Stimulated activated CD4-positive, alpha-beta T cell treated with anti-CD3 and anti-CD28 coated beads, TNF-alpha, amount 100 ng/mL, for 48 hours (primary cell): Measurements from ENCODE around the gene FMN1.

ENCODE experiments used
- DNase-seq, 3 donors: peaks; one replicate each; pipeline ENCODE4 v3.0.0-alpha.2; 2020; ENCODE audit warnings: low read depth in 3 of 3

The FMN1 gene

GRCh38 chr15:33198541-33198940, 4.0 kb upstream of the FMN1 start:
- no peak for DNase-seq

GRCh38 chr15:33197636-33198035, 3.1 kb upstream of the FMN1 start:
- no peak for DNase-seq

DNA sequence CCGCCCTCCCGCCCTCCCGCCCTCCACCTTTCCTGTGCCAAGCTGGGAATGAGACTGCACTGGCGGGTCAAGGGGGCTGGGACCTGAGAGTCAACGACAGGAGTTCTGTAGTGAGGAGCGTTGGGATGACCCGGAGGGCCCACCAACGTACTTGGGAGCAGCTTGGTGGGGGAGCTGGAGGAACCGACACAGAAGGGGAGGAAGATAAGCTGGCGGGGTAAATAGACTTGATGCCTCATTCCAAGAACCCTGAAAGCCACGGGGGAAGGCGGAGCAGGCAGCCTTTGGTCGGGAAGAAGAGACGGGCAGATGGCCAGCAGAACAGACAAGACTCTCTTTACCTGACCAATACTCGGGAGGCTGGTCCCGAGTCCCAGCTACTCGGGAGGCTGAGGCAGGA, 277 bp downstream of the FMN1 start:
- DNase-seq, result no peak

DNA sequence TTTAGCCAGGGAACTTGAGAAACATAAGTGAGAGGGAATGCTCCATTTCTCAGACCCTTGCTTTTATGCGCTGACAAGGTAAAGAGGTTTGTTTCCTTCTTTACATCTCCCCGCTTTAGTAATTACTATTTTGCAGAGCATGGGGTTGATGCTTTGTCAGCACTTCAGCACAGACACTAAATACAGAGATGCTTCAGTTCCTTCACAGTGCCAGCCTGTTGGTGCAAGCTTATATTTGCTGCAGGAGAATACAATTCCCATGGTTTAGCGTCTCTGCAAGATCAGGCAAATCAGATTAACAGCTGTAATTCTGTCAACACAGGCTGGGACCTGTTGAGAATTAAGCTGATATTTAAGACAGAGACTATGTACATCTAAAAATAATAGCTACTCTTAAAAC, 2.9 kb downstream of the FMN1 start:
- no peak for DNase-seq

- peak in 2 of 3 donors; percentile 16 to 19 for DNase-seq
These were observed 4.0 kb downstream of the FMN1 start for GRCh38 chr15:33190539-33190938.

DNA sequence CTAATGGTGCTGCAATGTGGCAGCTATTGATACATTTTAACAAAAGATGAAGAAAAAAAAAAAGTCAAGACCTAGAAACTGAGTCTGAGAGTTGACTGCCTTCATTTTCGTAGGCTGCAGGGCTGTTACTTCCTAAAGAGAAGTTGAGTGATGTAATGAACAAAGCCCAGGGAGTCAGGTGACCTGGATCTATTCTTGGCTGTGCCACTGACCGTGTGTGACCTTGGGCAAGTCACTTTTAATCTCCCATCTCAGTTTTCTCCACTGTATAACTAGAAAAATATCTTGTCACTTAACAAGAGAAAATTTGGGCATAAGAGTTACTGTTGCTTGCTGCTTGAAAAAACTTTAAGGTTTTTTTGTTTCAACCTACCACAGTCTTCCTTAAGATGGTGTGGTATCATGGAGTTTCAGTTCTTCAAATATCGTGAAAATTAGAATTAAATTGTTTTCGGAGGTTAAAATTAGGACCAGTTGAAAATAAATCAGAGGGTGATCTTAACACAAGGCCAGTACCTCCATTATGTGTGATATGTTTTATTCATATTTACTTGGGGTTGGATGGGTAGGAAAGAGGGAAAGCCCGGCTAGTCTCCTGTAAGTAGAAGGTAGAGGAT, 5.8 kb downstream of the FMN1 start:
- DNase-seq, result no peak

DNA sequence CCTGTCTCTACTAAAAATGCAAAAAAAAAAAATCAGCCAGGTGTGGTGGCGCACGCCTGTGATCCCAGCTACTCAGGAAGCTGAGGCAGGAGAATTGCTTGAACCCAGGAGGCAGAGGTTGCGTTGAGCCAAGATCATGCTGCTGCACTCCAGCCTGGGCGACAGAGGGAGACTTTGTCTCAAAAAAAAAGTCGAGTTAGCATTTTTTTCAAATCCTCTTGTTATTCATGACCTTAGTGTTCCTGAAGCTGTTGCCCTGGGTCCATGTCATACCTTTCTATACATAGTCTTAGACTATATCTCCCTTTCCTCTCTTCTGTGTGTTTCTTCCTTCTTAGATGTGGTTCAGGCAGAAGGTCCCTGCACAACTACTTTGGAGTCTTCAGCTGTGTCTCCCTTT, 6.4 kb downstream of the FMN1 start:
- no peak for DNase-seq

DNA sequence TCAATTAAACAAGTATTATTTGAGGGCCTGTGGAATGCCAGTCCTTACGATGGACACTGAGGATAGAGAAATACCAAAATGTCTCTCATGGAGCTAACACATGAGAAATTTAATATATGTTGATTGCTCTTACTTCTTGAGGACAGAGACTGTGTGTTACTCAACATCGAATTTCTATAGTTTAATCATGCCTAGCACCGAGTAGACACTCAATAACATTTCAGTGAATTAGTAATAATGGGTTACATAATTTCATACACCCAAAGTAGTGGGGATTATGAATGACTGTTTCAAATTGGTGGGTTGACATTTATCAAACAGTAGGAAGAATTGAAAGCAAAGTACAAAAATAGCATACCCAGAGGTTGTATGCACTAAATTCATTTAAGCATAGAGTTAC, 11.2 kb downstream of the FMN1 start:
- no peak for DNase-seq

DNA sequence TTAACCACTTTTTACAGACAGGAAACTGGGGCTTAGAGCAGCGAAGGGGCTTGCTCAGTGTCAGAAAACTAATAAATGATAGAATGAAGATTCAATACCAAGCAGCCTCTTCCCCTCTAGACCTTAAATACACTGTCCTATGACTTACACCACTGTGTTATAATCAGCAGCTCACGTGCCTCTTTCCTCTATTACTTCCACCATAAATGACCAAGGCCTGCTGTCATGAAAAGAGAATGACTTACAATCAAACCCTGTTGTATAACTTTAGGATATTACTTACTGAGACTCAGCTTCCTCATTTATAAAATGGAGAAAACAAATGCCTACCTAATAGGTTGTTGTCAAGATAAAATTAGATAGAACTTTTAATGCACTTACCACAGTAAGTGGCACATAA, 11.6 kb downstream of the FMN1 start:
- no peak for DNase-seq

GRCh38 chr15:33182278-33182905, 12.1 kb downstream of the FMN1 start:
- no peak for DNase-seq

DNA sequence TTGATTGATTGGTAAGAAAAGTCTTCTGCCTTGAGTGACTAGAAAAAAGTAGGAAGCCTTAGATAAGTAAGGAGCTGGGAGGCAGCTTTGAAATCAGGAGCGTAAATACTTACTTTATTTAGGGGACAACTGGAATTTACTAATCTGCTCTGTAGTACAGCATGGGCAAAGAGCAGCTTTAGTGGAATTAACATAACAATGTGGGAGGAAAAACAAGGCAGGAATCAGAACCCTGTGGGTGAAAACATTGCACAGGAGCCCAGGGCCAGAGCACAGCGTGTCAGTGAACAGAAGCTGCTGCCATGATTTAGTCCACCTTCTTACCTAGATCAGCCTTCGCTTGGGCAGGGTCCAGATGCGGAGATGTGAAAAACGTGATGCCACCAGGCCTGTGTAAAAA, 14.6 kb downstream of the FMN1 start:
- DNase-seq, result no peak

- no peak for DNase-seq
These were observed 23.3 kb downstream of the FMN1 start for GRCh38 chr15:33171202-33171601.

DNA sequence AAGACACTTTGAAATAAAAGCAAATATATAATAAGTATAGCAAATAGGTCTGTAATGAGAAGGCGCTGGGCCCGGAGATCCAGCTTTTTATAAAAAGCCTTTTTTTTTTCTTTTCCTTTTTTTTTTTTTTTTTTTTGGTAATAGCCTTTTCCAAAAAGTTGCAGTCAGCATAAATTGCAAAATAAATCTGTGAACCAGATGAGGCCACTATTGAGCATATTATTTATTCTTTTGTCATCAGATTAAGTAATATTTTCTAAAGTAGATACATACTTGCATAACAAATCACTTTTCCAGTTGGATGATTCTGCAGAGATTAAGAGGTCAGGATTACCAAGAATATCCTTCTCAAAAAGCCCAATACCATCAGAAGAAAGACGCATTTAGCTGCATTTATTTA, 24.9 kb downstream of the FMN1 start:
- DNase-seq, result no peak

DNA sequence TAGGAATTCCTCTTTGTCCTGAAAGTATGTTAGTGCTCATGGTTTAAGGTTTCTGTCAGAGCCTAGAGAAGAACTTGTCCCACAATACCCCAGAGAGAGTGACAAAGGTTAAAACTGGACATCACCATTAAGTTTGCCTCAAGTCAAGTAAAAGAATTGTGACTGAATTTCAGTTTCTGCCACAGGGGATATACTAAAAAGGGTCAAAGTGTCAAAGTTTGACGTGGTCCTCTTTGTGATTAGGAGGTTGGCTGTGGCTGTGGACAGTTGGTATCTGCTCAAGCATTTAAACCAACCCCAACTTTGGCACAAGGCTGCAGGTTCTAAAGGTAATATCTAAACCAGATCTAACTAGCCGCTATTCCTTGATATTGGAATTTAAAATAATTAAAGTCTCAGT, 26.1 kb downstream of the FMN1 start:
- no peak for DNase-seq

DNA sequence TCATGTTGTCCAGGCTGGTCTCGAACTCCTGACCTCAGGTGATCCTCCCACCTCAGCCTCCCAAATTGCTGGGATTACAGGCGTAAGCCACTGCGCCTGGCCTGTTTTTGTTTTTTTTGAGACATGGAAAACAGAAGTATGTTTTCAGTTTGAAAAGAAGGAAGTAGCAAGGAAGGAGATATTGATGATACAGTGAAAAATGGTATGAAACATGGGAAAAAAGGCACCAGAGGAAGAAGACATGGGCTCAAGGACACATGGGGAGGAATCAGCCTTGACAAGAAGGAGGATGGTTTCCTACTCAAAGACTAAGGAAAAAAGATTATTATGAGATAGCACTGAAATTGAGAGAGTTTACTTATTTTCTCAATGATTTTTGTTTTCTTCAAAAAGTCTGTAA, 30.7 kb downstream of the FMN1 start:
- DNase-seq, result no peak

DNA sequence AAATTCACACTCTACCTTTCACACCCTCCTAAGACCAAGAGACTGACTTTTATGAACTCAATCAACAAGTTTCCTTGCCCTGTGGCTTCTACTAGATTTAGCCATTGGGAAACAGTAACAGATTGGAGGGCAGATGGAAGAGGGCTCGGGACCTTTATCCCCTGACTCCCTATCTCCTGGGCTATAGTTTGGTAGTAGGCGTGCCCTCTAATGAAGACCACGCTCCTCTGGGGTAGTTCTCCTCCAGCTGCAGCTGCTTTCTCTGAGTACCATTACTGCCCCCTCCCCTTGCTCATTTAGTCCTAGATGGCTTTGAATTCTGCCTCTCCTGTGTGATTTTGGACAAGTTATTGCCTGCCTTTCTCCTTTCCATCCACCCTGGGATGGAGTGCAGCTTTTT, 33.3 kb downstream of the FMN1 start:
- DNase-seq, result no peak

DNA sequence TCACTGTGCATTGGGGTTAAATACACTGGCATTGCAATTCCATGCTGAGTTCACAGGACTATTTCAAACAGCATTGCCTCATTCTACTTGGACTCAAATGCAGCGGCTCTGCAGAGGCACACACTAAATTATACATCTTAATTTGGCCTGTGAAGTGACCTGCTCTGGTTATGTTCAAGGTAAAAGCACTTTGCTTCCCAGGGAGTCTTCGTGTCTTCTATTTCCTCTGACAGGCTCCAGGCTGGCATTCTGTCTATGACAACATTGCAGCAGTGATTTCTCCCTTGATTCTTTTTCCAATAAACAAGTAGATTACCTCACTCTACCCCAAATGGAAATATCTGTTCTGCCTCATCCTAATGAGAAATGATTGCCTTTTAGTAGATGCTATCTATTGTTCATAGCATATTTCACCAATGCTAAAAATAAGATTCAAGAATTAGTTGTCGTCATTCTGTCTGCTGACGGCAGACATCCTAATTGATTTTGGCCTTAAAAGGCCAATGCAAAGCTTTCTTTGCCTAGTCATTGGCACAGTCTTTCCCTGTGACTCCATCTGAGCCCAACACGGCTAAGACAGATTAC, 33.8 kb downstream of the FMN1 start:
- DNase-seq, result no peak

DNA sequence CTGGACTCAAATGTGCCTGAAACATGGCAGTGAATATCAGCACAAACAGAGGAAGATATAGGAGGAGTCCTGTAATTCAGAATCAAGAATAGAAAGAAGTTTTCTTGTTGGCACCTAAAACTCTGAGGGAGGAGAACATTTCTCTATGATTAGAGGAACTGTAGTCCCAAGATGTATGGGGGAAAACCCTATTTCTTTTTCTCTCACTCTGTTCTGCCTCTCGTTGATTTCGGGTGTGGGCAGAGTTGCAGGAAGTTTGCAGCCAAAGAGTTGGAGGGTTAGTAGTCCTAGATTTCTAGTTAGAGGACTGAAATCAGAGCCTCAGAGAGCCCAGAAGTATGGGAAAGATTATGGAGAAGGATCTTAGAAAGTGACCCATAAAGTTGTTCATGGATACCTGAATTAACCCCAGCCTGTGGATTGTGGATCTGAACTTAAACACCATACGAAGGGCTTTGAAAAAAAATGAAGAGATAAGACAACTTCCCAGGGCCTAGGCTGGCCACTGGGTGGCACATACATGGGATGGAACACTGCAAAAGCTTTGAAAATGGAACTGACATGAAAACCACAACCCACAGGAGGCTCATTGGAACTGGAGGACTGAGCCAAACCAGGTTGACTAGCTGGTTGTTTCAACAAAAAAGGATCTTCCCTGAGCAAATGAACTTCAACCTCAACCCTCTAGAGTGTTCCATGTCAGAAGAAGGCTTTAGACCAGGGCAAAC, 34.6 kb downstream of the FMN1 start:
- DNase-seq, result no peak

DNA sequence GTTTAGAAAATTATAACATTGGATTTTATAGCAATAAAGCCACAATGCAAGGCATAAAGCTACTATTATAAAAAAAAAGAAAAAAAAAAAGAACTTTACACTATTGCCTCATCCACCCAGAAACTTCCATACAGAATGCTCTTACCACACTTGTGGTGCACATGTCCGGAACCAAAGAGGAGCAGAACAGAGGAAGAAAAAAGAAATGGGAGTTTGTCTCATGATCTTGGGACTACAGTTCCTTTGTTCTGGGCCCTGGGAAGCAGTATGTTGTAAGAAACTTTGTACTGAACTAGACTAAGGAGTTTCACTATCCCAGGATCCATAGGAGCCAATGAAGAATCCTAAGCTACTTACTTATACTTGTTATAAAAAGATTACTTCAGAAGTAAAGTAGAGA, 36.1 kb downstream of the FMN1 start:
- no peak for DNase-seq

DNA sequence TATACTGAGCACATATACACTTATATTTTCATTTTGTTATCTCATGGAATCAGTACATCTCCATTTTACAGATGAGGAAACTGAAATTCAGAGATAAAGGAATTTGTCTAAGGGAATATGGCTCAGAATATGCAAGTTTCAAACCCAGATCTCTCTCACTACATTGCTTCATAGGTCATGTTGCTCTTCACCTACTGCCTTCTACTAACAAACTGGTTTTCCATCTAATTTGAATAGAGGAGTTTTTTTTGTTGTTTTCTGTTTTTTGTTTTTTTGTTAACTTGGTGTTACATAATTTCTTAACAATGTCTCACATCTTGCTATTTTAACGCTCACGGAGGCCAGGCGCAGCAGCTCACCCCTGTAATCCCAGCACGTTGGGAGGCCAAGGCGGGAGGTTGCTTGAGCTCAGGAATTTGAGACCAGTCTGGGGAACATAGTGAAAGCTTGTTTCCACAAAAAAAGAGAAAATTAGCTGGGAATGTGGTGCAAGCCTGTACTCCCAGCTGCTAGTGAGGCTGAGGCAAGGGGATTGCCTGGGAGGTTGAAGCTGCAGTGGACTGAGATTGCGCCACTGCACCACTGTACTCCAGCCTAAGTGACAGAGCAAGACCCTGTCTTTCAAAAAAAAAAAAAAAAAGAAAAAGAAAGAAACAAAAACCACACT, 37.0 kb downstream of the FMN1 start:
- DNase-seq, result no peak

DNA sequence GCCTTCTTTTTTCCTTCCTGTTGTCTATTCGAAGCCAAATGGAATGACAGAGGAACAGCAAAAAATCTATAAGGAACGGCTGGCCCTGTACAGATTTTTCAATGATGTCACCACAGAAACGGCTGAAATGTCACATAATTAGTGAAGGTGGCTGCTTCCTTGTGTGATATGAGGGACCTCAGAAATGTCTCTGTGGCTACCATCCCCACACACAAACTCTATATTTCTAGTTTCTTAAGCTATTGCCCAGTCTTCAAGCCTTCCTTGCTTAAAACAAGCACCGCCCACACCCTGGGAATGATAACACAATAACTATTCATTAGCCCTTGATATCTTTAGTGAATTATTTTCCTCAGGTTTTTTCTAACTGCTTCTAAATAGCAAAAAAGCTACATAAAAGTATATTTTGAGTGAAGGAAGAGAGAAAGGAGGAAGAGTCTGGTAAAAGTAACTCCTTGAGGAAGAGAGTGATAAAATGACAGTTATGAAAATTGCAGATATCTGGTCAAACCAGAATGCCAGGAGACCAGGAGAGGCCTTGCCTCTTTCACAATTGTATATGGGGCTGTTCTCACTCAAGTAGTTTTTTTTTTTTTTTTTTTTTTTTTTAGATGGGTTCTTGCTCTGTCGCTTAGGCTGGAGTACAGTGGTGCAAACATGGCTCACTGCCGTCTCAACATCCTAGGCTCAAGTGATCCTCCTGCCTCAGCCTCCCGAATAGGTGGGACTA, 38.7 kb downstream of the FMN1 start:
- DNase-seq, result no peak
